HepG2 (cell line): ENCODE data around the gene EEIG1. TPM values are rescaled to one million over a fixed set of nuclear protein-coding genes. Genes with fewer than 3 reads are reported as not detected.

Source experiments
- ATAC-seq: fragments of 200-7000 bp; cut with Tn5 transposase; 3 replicates; pipeline ENCODE4 v1.9.1; 2020; ENCODE audit warnings: mild to moderate bottlenecking, moderate library complexity
- BruUV-seq: library from RNA; stranded (reverse); fragments of 400-500 nt; replicated peaks from 2 replicates; lab custom pipeline; 2021; lab: Mats Ljungman, UMichigan
- CTCF ChIA-PET: fragments of 300-600 bp; formaldehyde crosslinking; extraction: SDS; loops from one replicate; lab custom pipeline; 2021; ENCODE audit warnings: low total read pairs, inconsistent platforms, low intra/inter-chr PET ratio; lab: Yijun Ruan, JAX
- POLR2A ChIA-PET: fragments of 350-600 bp; sonication (Branson Sonifier 250); formaldehyde crosslinking; loops from one replicate; lab custom pipeline; 2020; ENCODE audit warnings: antibody characterized with exemption, inconsistent platforms; lab: Yijun Ruan, JAX
- DNase-seq: peaks from one replicate; pipeline ENCODE4 v3.0.0-alpha.2; 2015; ENCODE audit warnings: low spot score
- FAIRE-seq: peaks from 3 replicates; lab custom pipeline; 2011; peaks lifted over from hg19 to GRCh38; lab: Jason Lieb, UNC
- H2AFZ ChIP-seq: one replicate; pipeline ENCODE4 v1.6.1; 2011; ENCODE audit warnings: low read length, inconsistent platforms
- H3K27ac ChIP-seq: fragments of 300-600 bp; 3 replicates; pipeline ENCODE4 v1.8.0; 2011; ENCODE audit warnings: mixed run types, mild to moderate bottlenecking, mixed read lengths, low read length, inconsistent platforms; ENCODE audit not compliant: insufficient read depth; ENCODE audit errors: extremely low read length
- H3K27me3 ChIP-seq, 2 experiments: fragments of 200-600 bp in 1 of 2; 2 replicates in 1 of 2; 3 replicates in 1 of 2; pipeline versions ENCODE4 v1.6.0 to v1.8.0; 2011; ENCODE audit warnings: low read length in 2 of 2, mild to moderate bottlenecking in 2 of 2, moderate library complexity in 2 of 2, inconsistent platforms in 1 of 2; ENCODE audit not compliant: insufficient read depth in 2 of 2, control insufficient read depth in 1 of 2
- H3K36me3 ChIP-seq, 2 experiments: fragments of 200-600 bp in 1 of 2; replicated peaks in 1 of 2; 2 replicates in 1 of 2; 3 replicates in 1 of 2; pipeline versions ENCODE4 v1.5.1 to v1.8.0; 2011; ENCODE audit warnings: low read length in 2 of 2, inconsistent platforms in 1 of 2; ENCODE audit not compliant: insufficient read depth in 2 of 2, control insufficient read depth in 1 of 2
- H3K4me1 ChIP-seq: 2 replicates; pipeline ENCODE4 v1.5.1; 2012; ENCODE audit warnings: low read length, inconsistent platforms; ENCODE audit not compliant: insufficient read depth
- H3K4me2 ChIP-seq: 2 replicates; pipeline ENCODE4 v1.6.0; 2011; ENCODE audit warnings: low read depth, low read length, inconsistent platforms
- H3K4me3 ChIP-seq, 3 experiments: fragments of 200-600 bp in 1 of 3; sonication (generic), shearing (Covaris generic) in 1 of 3; replicated peaks in 1 of 3; 2 replicates each; pipeline ENCODE4 v1.5.1; 2011 to 2016; ENCODE audit warnings: low read length in 3 of 3, inconsistent platforms in 2 of 3, low read depth in 2 of 3, mild to moderate bottlenecking in 2 of 3, control low read depth in 1 of 3, mixed read lengths in 1 of 3; ENCODE audit not compliant: insufficient read depth in 1 of 3
- H3K79me2 ChIP-seq: one replicate; pipeline ENCODE4 v1.6.1; 2011; ENCODE audit warnings: low read length, inconsistent platforms; ENCODE audit not compliant: insufficient read depth
- H3K9ac ChIP-seq: 2 replicates; pipeline ENCODE4 v1.6.0; 2011; ENCODE audit warnings: mild to moderate bottlenecking, low read depth, low read length, inconsistent platforms; ENCODE audit not compliant: insufficient read depth
- H3K9me3 ChIP-seq: 2 replicates; pipeline ENCODE4 v1.5.1; 2012; ENCODE audit warnings: mild to moderate bottlenecking, low read length
- H4K20me1 ChIP-seq: 2 replicates; pipeline ENCODE4 v1.6.0; 2011; ENCODE audit warnings: inconsistent platforms, mild to moderate bottlenecking, low read length, moderate library complexity; ENCODE audit not compliant: insufficient read depth
- E2F2 ChIP-seq: sonication (generic); formaldehyde crosslinking; IDR thresholded peaks from 2 replicates; pipeline ENCODE4 v1.4.0; 2020; ENCODE audit warnings: missing genetic modification reagents, borderline replicate concordance
- ETV6 ChIP-seq: sonication (generic); formaldehyde crosslinking; conservative IDR thresholded peaks from 2 replicates; pipeline ENCODE4 v1.4.0; 2020; ENCODE audit warnings: missing genetic modification reagents
- NCOA2 ChIP-seq: sonication (generic); formaldehyde crosslinking; IDR thresholded peaks from 2 replicates; pipeline ENCODE4 v1.8.0; 2022; ENCODE audit warnings: inconsistent platforms
- PATZ1 ChIP-seq: sonication (generic); formaldehyde crosslinking; IDR thresholded peaks from 2 replicates; pipeline ENCODE4 v1.4.0; 2020; ENCODE audit warnings: missing genetic modification reagents
- PRDM15 ChIP-seq: sonication (generic); formaldehyde crosslinking; IDR thresholded peaks from 2 replicates; pipeline ENCODE4 v1.4.0; 2020; ENCODE audit warnings: missing genetic modification reagents
- XRCC5 ChIP-seq: fragments of 200-400 bp; formaldehyde crosslinking; optimal IDR thresholded peaks from 2 replicates; pipeline ENCODE3; 2017; ENCODE audit warnings: mild to moderate bottlenecking, low read length
- ZNF629 ChIP-seq: sonication (generic); formaldehyde crosslinking; conservative IDR thresholded peaks from 2 replicates; pipeline ENCODE4 v1.5.0; 2020; ENCODE audit warnings: missing genetic modification reagents
- WGBS: methylation state at CpG from one replicate; pipeline ENCODE4 v1.1.6; 2017; ENCODE audit warnings: low lambda C conversion rate; 5-methylcytosine and 5-hydroxymethylcytosine counted together
- in situ Hi-C: cut with HindIII; loops from 2 replicates; pipeline ENCODE4 v1.10.0; 2017; ENCODE audit warnings: low pct_unique_long_range_greater_than_20kb; ENCODE audit not compliant: extremely low pct_ligation_motif_present
- intact Hi-C: fragments of 100-400 bp; cut with micrococcal nuclease; formaldehyde crosslinking; loops from one replicate; pipeline ENCODE4 v1.10.0; 2022; ENCODE audit not compliant: unreplicated experiment
- polyA plus RNA-seq, 8 experiments: library from polyadenylated mRNA; depleted of rRNA in 3 of 8; stranded (reverse) in 7 of 8; unstranded in 1 of 8; fragments of >200 nt; fragmentation: Illumina TruSeq in 4 of 8; extraction: Trizol in 4 of 8; gene quantifications; 2 replicates each; pipeline versions ENCODE4 v1.2.1 to v1.2.3, GENCODE V29; 2011 to 2016; ENCODE audit warnings: low read depth in 4 of 8, missing spikeins in 1 of 8, mixed read lengths in 1 of 8; ENCODE audit not compliant: insufficient read depth in 1 of 8
- total RNA-seq, 5 experiments: library from RNA; depleted of rRNA; stranded (reverse); fragments of >200 nt; fragmentation: Illumina TruSeq; extraction: Trizol; gene quantifications; 2 replicates each; pipeline ENCODE4 v1.2.3, GENCODE V29; 2016; ENCODE audit warnings: low read depth in 1 of 5
- TF ChIP-seq, protein P1 (sequence below): sonication (generic); formaldehyde crosslinking; IDR thresholded peaks from 2 replicates; pipeline ENCODE4 v1.4.0; 2020; ENCODE audit warnings: missing genetic modification reagents, mild to moderate bottlenecking, borderline replicate concordance
- TF ChIP-seq, protein P2 (sequence below): sonication (generic); formaldehyde crosslinking; IDR thresholded peaks from 2 replicates; pipeline ENCODE4 v1.5.1; 2020; ENCODE audit warnings: mild to moderate bottlenecking, missing genetic modification reagents, moderate library complexity

The EEIG1 gene
- total and polyA plus RNA-seq, 2 of the 13 experiments (the other 11 are each of a cell fraction or from before 2014, with no cell fraction given) = 16.6 to 25.2 TPM

DNA sequence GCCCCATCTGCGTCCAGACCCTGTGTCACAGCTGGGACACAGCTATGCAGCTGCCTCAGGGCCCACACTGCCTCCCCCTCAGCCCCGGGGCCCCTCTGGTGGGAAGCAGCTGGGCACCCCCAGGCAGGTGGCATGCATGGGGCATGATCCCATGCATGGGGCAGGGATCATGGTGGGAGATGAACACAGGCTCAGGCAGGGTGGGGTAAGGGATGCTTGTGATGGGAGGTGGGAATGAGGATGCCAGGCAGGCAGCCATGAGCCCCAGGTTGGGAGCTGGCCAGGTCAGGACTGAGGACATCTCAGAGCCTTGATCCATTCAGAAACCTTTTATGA is 19.7 kb downstream of the EEIG1 start (continued):
- TF ChIP-seq XRCC5 (no peak), E2F2 (no peak), PRDM15 (no peak), ZNF629 (CRISPR knock-in tag) (no peak)

- peak overlapping the region; percentile 33 for H3K27ac ChIP-seq
- in situ Hi-C loops = no loop called here
- 0 out of 2 replicates have a peak, but pooled peaks cover 3% of the 10 kb centered on the region for H4K20me1 ChIP-seq
- WGBS = 62% methylated on average over 9 of the region's 11 CpGs
- intact Hi-C loops = no loop called here
- no peaks in the 10 kb centered on the region for H3K27me3 ChIP-seq
- H3K79me2 ChIP-seq = peaks cover 86% of the 10 kb centered on the region
- H3K9me3 ChIP-seq = no peaks in the 10 kb centered on the region
- H2AFZ ChIP-seq = no peak overlapping the region
- DNase-seq (no peak), FAIRE-seq (no peak), ATAC-seq (no peak)
- no TSS peak for BruUV-seq
- no peak overlapping the region for H3K4me2 ChIP-seq
- POLR2A ChIA-PET = interaction anchor here (0.9 to 1.4 kb wide), 2 partner anchors 9 to 10 kb away, joined by 3 to 5 read pairs; no protein-coding TSS in a partner anchor
- peaks cover 0 to 9% of the 10 kb centered on the region in 2 experiments; a peak in 3 of 5 replicates for H3K36me3 ChIP-seq
- CTCF ChIA-PET = no interaction called here
- peak overlapping the region; percentile 41; the same call in 1 of the 2 replicates for H3K9ac ChIP-seq
- H3K4me1 ChIP-seq = peaks cover 50% of the 10 kb centered on the region
- H3K4me3 ChIP-seq = no peak overlapping the region
- TF ChIP-seq NCOA2 (CRISPR knock-in tag) (no peak), PATZ1 (CRISPR knock-in tag) (no peak), ETV6 (no peak)
- TF ChIP-seq, protein P1, sequence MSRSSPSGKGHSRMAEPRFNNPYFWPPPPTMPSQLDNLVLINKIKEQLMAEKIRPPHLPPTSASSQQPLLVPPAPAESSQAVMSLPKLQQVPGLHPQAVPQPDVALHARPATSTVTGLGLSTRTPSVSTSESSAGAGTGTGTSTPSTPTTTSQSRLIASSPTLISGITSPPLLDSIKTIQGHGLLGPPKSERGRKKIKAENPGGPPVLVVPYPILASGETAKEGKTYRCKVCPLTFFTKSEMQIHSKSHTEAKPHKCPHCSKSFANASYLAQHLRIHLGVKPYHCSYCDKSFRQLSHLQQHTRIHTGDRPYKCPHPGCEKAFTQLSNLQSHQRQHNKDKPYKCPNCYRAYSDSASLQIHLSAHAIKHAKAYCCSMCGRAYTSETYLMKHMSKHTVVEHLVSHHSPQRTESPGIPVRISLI (CRISPR knock-in tag) = peak; percentile 47; the same call in 1 of the 2 replicates
- TF ChIP-seq, protein P2, sequence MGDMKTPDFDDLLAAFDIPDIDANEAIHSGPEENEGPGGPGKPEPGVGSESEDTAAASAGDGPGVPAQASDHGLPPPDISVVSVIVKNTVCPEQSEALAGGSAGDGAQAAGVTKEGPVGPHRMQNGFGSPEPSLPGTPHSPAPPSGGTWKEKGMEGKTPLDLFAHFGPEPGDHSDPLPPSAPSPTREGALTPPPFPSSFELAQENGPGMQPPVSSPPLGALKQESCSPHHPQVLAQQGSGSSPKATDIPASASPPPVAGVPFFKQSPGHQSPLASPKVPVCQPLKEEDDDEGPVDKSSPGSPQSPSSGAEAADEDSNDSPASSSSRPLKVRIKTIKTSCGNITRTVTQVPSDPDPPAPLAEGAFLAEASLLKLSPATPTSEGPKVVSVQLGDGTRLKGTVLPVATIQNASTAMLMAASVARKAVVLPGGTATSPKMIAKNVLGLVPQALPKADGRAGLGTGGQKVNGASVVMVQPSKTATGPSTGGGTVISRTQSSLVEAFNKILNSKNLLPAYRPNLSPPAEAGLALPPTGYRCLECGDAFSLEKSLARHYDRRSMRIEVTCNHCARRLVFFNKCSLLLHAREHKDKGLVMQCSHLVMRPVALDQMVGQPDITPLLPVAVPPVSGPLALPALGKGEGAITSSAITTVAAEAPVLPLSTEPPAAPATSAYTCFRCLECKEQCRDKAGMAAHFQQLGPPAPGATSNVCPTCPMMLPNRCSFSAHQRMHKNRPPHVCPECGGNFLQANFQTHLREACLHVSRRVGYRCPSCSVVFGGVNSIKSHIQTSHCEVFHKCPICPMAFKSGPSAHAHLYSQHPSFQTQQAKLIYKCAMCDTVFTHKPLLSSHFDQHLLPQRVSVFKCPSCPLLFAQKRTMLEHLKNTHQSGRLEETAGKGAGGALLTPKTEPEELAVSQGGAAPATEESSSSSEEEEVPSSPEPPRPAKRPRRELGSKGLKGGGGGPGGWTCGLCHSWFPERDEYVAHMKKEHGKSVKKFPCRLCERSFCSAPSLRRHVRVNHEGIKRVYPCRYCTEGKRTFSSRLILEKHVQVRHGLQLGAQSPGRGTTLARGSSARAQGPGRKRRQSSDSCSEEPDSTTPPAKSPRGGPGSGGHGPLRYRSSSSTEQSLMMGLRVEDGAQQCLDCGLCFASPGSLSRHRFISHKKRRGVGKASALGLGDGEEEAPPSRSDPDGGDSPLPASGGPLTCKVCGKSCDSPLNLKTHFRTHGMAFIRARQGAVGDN (CRISPR knock-in tag) = peak; percentile 34
Observed at GRCh38 chr9:127960410-127961154, 20.2 kb downstream of the EEIG1 start.
